ENCODE measurements around the gene NFATC1.

- TF ChIP-seq, protein P1, sequence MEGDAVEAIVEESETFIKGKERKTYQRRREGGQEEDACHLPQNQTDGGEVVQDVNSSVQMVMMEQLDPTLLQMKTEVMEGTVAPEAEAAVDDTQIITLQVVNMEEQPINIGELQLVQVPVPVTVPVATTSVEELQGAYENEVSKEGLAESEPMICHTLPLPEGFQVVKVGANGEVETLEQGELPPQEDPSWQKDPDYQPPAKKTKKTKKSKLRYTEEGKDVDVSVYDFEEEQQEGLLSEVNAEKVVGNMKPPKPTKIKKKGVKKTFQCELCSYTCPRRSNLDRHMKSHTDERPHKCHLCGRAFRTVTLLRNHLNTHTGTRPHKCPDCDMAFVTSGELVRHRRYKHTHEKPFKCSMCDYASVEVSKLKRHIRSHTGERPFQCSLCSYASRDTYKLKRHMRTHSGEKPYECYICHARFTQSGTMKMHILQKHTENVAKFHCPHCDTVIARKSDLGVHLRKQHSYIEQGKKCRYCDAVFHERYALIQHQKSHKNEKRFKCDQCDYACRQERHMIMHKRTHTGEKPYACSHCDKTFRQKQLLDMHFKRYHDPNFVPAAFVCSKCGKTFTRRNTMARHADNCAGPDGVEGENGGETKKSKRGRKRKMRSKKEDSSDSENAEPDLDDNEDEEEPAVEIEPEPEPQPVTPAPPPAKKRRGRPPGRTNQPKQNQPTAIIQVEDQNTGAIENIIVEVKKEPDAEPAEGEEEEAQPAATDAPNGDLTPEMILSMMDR (IDR thresholded peaks at IDR 0.05; ENCODE audit: low read depth, low read length), result peak; percentile 40
- TF ChIP-seq EZH2phosphoT487 (IDR thresholded peaks at IDR 0.05; ENCODE audit: low read depth), result no peak
Measured at GRCh38 chr18:79466591-79466990, 70.9 kb downstream of the NFATC1 start.

Measured in OCI-LY3 (cell line).